Measurements from ENCODE around the gene KRTAP10-1. TPM values are rescaled to one million over a fixed set of nuclear protein-coding genes. Genes with fewer than 3 reads are reported as not detected.
"Not testable (repeated sequence)": the region's sequence is repeated elsewhere in the genome, so short reads cannot be mapped to it uniquely, and the experiment has no call there.

KRTAP10-1 gene
- not detected for polyA plus RNA-seq (2012; ENCODE audit: low read depth, missing spikeins)

DNA sequence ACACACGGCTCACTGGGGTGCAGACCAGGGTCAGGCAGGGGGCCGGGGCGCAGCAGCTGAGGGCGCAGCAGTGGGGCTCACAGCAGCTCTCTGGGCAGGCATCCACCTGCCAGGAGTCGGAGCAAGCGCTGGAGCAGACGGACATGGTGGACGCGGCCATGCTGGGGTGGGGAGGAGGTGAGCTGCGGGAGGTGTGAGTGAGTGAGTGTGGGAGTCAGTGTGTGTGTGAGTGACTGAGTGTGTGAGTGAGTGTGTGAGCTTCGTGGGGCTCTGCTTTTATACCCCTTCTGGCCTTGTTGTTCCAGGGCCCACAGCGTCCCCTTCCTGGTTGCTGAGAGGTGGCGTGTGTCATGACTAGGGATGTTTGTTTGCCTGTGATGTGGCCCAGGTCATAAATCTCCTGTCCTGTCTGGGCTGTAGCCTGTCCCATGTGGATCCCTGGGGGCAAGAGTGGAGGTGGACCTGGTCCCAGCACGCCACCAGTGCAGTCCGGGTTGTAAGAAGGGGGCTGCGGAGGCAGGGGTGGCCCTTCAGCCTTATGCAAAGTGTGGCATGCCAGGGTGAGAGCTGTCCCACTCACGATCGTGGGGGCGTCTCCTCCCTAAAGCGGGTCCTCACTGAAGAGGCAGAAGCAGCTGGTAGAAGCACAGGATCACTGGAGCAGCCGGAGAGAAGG is at the start of gene KRTAP10-1:
Gene KRTAP10-1 (minus strand): TSS at position 205 of the 676 bp plus-strand sequence. CDS start 45 bp downstream, at position 160.
- no peak for FAIRE-seq
- TF ChIP-seq POU2F2 (IDR thresholded peaks at IDR 0.05; ENCODE audit: low read depth, low read length): no peak
- no peak for TF ChIP-seq SPI1 (IDR thresholded peaks at IDR 0.05; ENCODE audit: low read depth, low read length)
- no peak for TF ChIP-seq POLR2AphosphoS5 (IDR thresholded peaks at IDR 0.05; ENCODE audit: low read depth, low read length)
- no peak for TF ChIP-seq PAX5 (IDR thresholded peaks at IDR 0.05; ENCODE audit: insufficient read depth, low read length, severe bottlenecking)
- TF ChIP-seq TAF1 (IDR thresholded peaks at IDR 0.05; ENCODE audit: low read depth, low read length): no peak
- TF ChIP-seq POLR2A (IDR thresholded peaks at IDR 0.05; ENCODE audit: low read depth, low read length): no peak

DNA sequence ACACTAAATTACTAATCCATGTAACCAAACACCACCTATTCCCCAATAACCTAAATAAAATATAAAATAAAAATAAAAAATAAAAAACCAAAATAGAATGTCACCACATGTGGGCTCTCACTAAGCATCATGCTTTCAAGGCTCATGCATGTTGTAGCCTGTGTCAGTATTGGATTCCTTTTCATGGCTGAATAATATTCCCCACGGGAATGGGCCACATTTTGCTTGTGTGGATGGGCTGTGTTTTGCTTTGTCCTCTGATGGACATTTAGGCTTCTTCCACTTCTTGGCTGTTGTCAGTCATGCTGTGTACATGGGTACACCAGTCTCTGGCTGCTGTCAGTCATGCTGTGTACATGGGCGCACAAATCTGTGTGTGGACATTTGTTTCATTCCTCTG is 49.1 kb upstream of the KRTAP10-1 start:
- no peak for TF ChIP-seq POU2F2 (IDR thresholded peaks at IDR 0.05; ENCODE audit: low read depth, low read length)
- TF ChIP-seq SPI1 (IDR thresholded peaks at IDR 0.05; ENCODE audit: low read depth, low read length): no peak
- no peak for TF ChIP-seq POLR2A (IDR thresholded peaks at IDR 0.05; ENCODE audit: low read depth, low read length)
- no peak for TF ChIP-seq PAX5 (IDR thresholded peaks at IDR 0.05; ENCODE audit: insufficient read depth, low read length, severe bottlenecking)
- no peak for TF ChIP-seq TAF1 (IDR thresholded peaks at IDR 0.05; ENCODE audit: low read depth, low read length)
- TF ChIP-seq POLR2AphosphoS5 (IDR thresholded peaks at IDR 0.05; ENCODE audit: low read depth, low read length): no peak
- no peak for FAIRE-seq
- no peak for DNase-seq (ENCODE audit: insufficient read length, low spot score)

More for the DNA sequence above, at the start of gene KRTAP10-1:
- DNase-seq (ENCODE audit: insufficient read length, low spot score): no peak

GRCh38 chr21:44585892-44586291 is 45.9 kb upstream of the KRTAP10-1 start:
- no peak for DNase-seq (ENCODE audit: insufficient read length, low spot score)
- no peak for TF ChIP-seq POLR2A (IDR thresholded peaks at IDR 0.05; ENCODE audit: low read depth, low read length)
- no peak for TF ChIP-seq POU2F2 (IDR thresholded peaks at IDR 0.05; ENCODE audit: low read depth, low read length)
- TF ChIP-seq SPI1 (IDR thresholded peaks at IDR 0.05; ENCODE audit: low read depth, low read length): no peak
- no peak for TF ChIP-seq TAF1 (IDR thresholded peaks at IDR 0.05; ENCODE audit: low read depth, low read length)
- TF ChIP-seq POLR2AphosphoS5 (IDR thresholded peaks at IDR 0.05; ENCODE audit: low read depth, low read length): no peak
- no peak for TF ChIP-seq PAX5 (IDR thresholded peaks at IDR 0.05; ENCODE audit: insufficient read depth, low read length, severe bottlenecking)

GRCh38 chr21:44583800-44584147 is 43.8 kb upstream of the KRTAP10-1 start:
- no peak for FAIRE-seq

More at GRCh38 chr21:44585892-44586291, 45.9 kb upstream of the KRTAP10-1 start:
- FAIRE-seq: no peak

DNA sequence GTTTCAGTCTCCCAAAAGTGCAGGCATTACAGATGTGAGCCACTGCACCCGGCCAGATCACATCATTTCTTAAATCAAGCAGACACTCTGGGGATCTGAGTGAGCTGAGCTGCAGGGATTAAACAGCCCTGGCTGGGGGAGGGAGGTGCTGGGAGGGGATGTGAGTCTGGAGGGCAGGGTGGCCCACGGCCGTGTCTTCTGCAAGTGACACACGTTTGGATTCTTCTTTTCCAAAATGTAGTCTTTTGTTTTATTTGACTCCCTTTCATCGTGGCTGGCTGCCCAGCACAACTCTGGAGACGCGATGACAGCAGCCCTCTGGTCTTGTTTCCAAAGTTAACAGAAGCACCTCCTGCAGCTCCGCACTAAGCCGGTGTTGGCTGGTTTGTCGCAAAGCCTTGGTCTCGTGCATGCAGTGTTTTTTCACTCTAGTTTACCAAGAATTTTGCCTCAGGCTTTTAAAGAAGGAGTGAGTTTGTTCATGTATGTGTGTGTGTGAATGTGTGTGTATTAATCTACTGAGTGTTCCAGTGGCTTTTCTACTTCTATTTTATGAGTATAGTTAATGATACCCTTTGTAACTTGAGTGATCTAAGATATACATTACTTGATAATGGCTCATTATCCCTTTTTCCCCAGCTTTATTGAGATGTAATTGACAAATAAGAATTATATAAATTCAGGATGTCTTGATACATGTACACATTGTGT is 43.2 kb upstream of the KRTAP10-1 start:
- FAIRE-seq (no peak), DNase-seq (ENCODE audit: insufficient read length, low spot score) (no peak)
- no peak for TF ChIP-seq PAX5 (IDR thresholded peaks at IDR 0.05; ENCODE audit: insufficient read depth, low read length, severe bottlenecking)
- TF ChIP-seq SPI1 (IDR thresholded peaks at IDR 0.05; ENCODE audit: low read depth, low read length): no peak
- no peak for TF ChIP-seq POU2F2 (IDR thresholded peaks at IDR 0.05; ENCODE audit: low read depth, low read length)
- no peak for TF ChIP-seq TAF1 (IDR thresholded peaks at IDR 0.05; ENCODE audit: low read depth, low read length)
- TF ChIP-seq POLR2AphosphoS5 (IDR thresholded peaks at IDR 0.05; ENCODE audit: low read depth, low read length): no peak
- TF ChIP-seq POLR2A (IDR thresholded peaks at IDR 0.05; ENCODE audit: low read depth, low read length): no peak

More at GRCh38 chr21:44583800-44584147, 43.8 kb upstream of the KRTAP10-1 start:
- no peak for DNase-seq (ENCODE audit: insufficient read length, low spot score)
- no peak for TF ChIP-seq PAX5 (IDR thresholded peaks at IDR 0.05; ENCODE audit: insufficient read depth, low read length, severe bottlenecking)
- TF ChIP-seq POLR2AphosphoS5 (IDR thresholded peaks at IDR 0.05; ENCODE audit: low read depth, low read length): no peak
- no peak for TF ChIP-seq POU2F2 (IDR thresholded peaks at IDR 0.05; ENCODE audit: low read depth, low read length)
- no peak for TF ChIP-seq TAF1 (IDR thresholded peaks at IDR 0.05; ENCODE audit: low read depth, low read length)
- TF ChIP-seq SPI1 (IDR thresholded peaks at IDR 0.05; ENCODE audit: low read depth, low read length): no peak
- TF ChIP-seq POLR2A (IDR thresholded peaks at IDR 0.05; ENCODE audit: low read depth, low read length): no peak

GRCh38 chr21:44582055-44582454 is 42.1 kb upstream of the KRTAP10-1 start:
- no peak for TF ChIP-seq TAF1 (IDR thresholded peaks at IDR 0.05; ENCODE audit: low read depth, low read length)
- no peak for TF ChIP-seq POLR2AphosphoS5 (IDR thresholded peaks at IDR 0.05; ENCODE audit: low read depth, low read length)
- TF ChIP-seq POU2F2 (IDR thresholded peaks at IDR 0.05; ENCODE audit: low read depth, low read length): no peak
- FAIRE-seq: no peak
- DNase-seq (ENCODE audit: insufficient read length, low spot score): no peak

DNA sequence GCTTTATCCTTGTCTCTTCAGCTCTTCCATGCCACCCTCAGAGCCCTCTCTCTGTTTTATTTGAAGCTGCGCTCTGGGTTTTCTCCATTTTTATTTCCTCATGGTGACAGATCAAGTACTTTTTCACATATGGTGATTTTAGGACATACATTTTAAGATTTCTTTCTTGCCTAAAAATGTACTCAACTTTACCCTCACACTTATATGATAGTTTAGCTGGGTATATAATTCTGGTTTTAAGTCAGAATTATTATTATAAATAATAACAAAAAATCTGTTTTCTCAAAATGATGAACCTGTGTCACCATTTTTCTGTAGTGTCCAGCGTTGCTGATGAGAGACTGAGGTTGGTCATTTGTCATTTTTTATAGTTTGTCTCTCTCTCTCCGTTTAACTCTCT is 41.2 kb upstream of the KRTAP10-1 start:
- FAIRE-seq (no peak), DNase-seq (ENCODE audit: insufficient read length, low spot score) (no peak)
- no peak for TF ChIP-seq POLR2A (IDR thresholded peaks at IDR 0.05; ENCODE audit: low read depth, low read length)
- no peak for TF ChIP-seq POU2F2 (IDR thresholded peaks at IDR 0.05; ENCODE audit: low read depth, low read length)
- no peak for TF ChIP-seq SPI1 (IDR thresholded peaks at IDR 0.05; ENCODE audit: low read depth, low read length)
- no peak for TF ChIP-seq POLR2AphosphoS5 (IDR thresholded peaks at IDR 0.05; ENCODE audit: low read depth, low read length)
- TF ChIP-seq TAF1 (IDR thresholded peaks at IDR 0.05; ENCODE audit: low read depth, low read length): no peak
- TF ChIP-seq PAX5 (IDR thresholded peaks at IDR 0.05; ENCODE audit: insufficient read depth, low read length, severe bottlenecking): no peak

GRCh38 chr21:44580231-44580821 is 40.3 kb upstream of the KRTAP10-1 start, which contains the start of gene KRTAP10-5:
Gene KRTAP10-5 (minus strand): TSS chr21:44580604. CDS start chr21:44580578, 26 bp downstream.
- not testable (repeated sequence) for FAIRE-seq; DNase-seq (ENCODE audit: insufficient read length, low spot score)

- no peak for TF ChIP-seq POLR2AphosphoS5 (IDR thresholded peaks at IDR 0.05; ENCODE audit: low read depth, low read length)
- TF ChIP-seq POU2F2 (IDR thresholded peaks at IDR 0.05; ENCODE audit: low read depth, low read length): no peak
- TF ChIP-seq POLR2A (IDR thresholded peaks at IDR 0.05; ENCODE audit: low read depth, low read length): no peak
- no peak for TF ChIP-seq PAX5 (IDR thresholded peaks at IDR 0.05; ENCODE audit: insufficient read depth, low read length, severe bottlenecking)
- no peak for TF ChIP-seq SPI1 (IDR thresholded peaks at IDR 0.05; ENCODE audit: low read depth, low read length)
- DNase-seq (ENCODE audit: insufficient read length, low spot score): no peak
- FAIRE-seq: no peak
Observed at GRCh38 chr21:44579833-44580144, 39.8 kb upstream of the KRTAP10-1 start.
